ENCODE measurements around the gene CADM1.

CADM1 gene

GRCh38 chr11:115197031-115197430 is 307.2 kb downstream of the CADM1 start:
- H3F3A ChIP-seq (ENCODE audit: insufficient read depth, low read length) = peaks cover 14% of the 10 kb centered on the region
- H3K36me3 ChIP-seq (replicated peaks; ENCODE audit: insufficient read depth, low read length) = no peaks in the 10 kb centered on the region
- H3K9me2 ChIP-seq (replicated peaks; ENCODE audit: insufficient read depth, low read length) = no peaks in the 10 kb centered on the region
- no peaks in the 10 kb centered on the region for H3K9me3 ChIP-seq (replicated peaks; ENCODE audit: insufficient read depth, low read length)
- H3K79me2 ChIP-seq (ENCODE audit: low read length) = no peaks in the 10 kb centered on the region
- H3K4me2 ChIP-seq (ENCODE audit: low read depth, low read length) = no peak overlapping the region
- TF ChIP-seq EZH2 (optimal IDR thresholded peaks at IDR 0.05; ENCODE audit: low read depth, low read length) = no peak
- no peak overlapping the region for H3K4me3 ChIP-seq (ENCODE audit: low read length)
- H3K27ac ChIP-seq (ENCODE audit: low read length) = no peak overlapping the region
- H3K9ac ChIP-seq (ENCODE audit: low read length) = no peak overlapping the region
- H2AFZ ChIP-seq (ENCODE audit: low read length) = no peak overlapping the region
- no peaks in the 10 kb centered on the region for H4K20me1 ChIP-seq (ENCODE audit: insufficient read depth, low read length)
- peaks cover 20% of the 10 kb centered on the region for H3K4me1 ChIP-seq (ENCODE audit: low read length)
- no peak for DNase-seq
- no peaks in the 10 kb centered on the region for H3K27me3 ChIP-seq (replicated peaks; ENCODE audit: insufficient read depth, low read length)

- Histone ChIP-seq H3K9ac (ENCODE audit: low read length) (peak overlapping the region; percentile 77), H3K4me2 (ENCODE audit: low read depth, low read length) (peak overlapping the region; percentile 64)
- TF ChIP-seq EZH2 (optimal IDR thresholded peaks at IDR 0.05; ENCODE audit: low read depth, low read length) (no peak), CTCF (IDR thresholded peaks at IDR 0.05; ENCODE audit: low read length) (no peak), EZH2phosphoT487 (IDR thresholded peaks at IDR 0.05; ENCODE audit: low read length) (no peak)
Measured at GRCh38 chr11:115194802-115195110, 309.5 kb downstream of the CADM1 start.

GRCh38 chr11:115193914-115194801 is 310.1 kb downstream of the CADM1 start:
- Histone ChIP-seq H3K27ac (ENCODE audit: low read length) (peak overlapping the region; percentile 96), H3K9me3 (replicated peaks; ENCODE audit: insufficient read depth, low read length) (no peaks in the 10 kb centered on the region), H3F3A (ENCODE audit: insufficient read depth, low read length) (peaks cover 14% of the 10 kb centered on the region), H3K4me2 (ENCODE audit: low read depth, low read length) (peak overlapping the region; percentile 64), H3K36me3 (replicated peaks; ENCODE audit: insufficient read depth, low read length) (no peaks in the 10 kb centered on the region), H3K4me3 (ENCODE audit: low read length) (peak overlapping the region; percentile 58), H3K9me2 (replicated peaks; ENCODE audit: insufficient read depth, low read length) (no peaks in the 10 kb centered on the region), H3K9ac (ENCODE audit: low read length) (peak overlapping the region; percentile 77), H3K27me3 (replicated peaks; ENCODE audit: insufficient read depth, low read length) (no peaks in the 10 kb centered on the region), H3K79me2 (ENCODE audit: low read length) (no peaks in the 10 kb centered on the region), H2AFZ (ENCODE audit: low read length) (peak overlapping the region; percentile 62), H3K4me1 (ENCODE audit: low read length) (peaks cover 20% of the 10 kb centered on the region), H4K20me1 (ENCODE audit: insufficient read depth, low read length) (no peaks in the 10 kb centered on the region)
- DNase-seq = peak; percentile 88
- no peak for TF ChIP-seq EZH2 (optimal IDR thresholded peaks at IDR 0.05; ENCODE audit: low read depth, low read length)
- TF ChIP-seq CTCF (IDR thresholded peaks at IDR 0.05; ENCODE audit: low read length) = no peak
- no peak for TF ChIP-seq EZH2phosphoT487 (IDR thresholded peaks at IDR 0.05; ENCODE audit: low read length)

More at GRCh38 chr11:115194802-115195110, 309.5 kb downstream of the CADM1 start:
- no peaks in the 10 kb centered on the region for H3K9me2 ChIP-seq (replicated peaks; ENCODE audit: insufficient read depth, low read length)
- H3K27ac ChIP-seq (ENCODE audit: low read length) = peak overlapping the region; percentile 96
- peak overlapping the region; percentile 62 for H2AFZ ChIP-seq (ENCODE audit: low read length)
- no peaks in the 10 kb centered on the region for H3K27me3 ChIP-seq (replicated peaks; ENCODE audit: insufficient read depth, low read length)
- peak overlapping the region; percentile 58 for H3K4me3 ChIP-seq (ENCODE audit: low read length)
- H3K36me3 ChIP-seq (replicated peaks; ENCODE audit: insufficient read depth, low read length) = no peaks in the 10 kb centered on the region
- no peaks in the 10 kb centered on the region for H4K20me1 ChIP-seq (ENCODE audit: insufficient read depth, low read length)
- peak; percentile 37 for DNase-seq
- peaks cover 20% of the 10 kb centered on the region for H3K4me1 ChIP-seq (ENCODE audit: low read length)
- H3K9me3 ChIP-seq (replicated peaks; ENCODE audit: insufficient read depth, low read length) = no peaks in the 10 kb centered on the region
- H3K79me2 ChIP-seq (ENCODE audit: low read length) = no peaks in the 10 kb centered on the region
- H3F3A ChIP-seq (ENCODE audit: insufficient read depth, low read length) = peaks cover 14% of the 10 kb centered on the region

GRCh38 chr11:115191761-115192160 is 312.5 kb downstream of the CADM1 start:
- H3K4me2 ChIP-seq (ENCODE audit: low read depth, low read length) = no peak overlapping the region
- H4K20me1 ChIP-seq (ENCODE audit: insufficient read depth, low read length) = no peaks in the 10 kb centered on the region
- no peaks in the 10 kb centered on the region for H3K9me2 ChIP-seq (replicated peaks; ENCODE audit: insufficient read depth, low read length)
- no peak for TF ChIP-seq CTCF (IDR thresholded peaks at IDR 0.05; ENCODE audit: low read length)
- TF ChIP-seq EZH2 (optimal IDR thresholded peaks at IDR 0.05; ENCODE audit: low read depth, low read length) = no peak
- TF ChIP-seq EZH2phosphoT487 (IDR thresholded peaks at IDR 0.05; ENCODE audit: low read length) = no peak
- peaks cover 20% of the 10 kb centered on the region for H3K4me1 ChIP-seq (ENCODE audit: low read length)
- no peak overlapping the region for H3K9ac ChIP-seq (ENCODE audit: low read length)
- no peak overlapping the region for H3K27ac ChIP-seq (ENCODE audit: low read length)
- no peaks in the 10 kb centered on the region for H3K79me2 ChIP-seq (ENCODE audit: low read length)
- no peaks in the 10 kb centered on the region for H3K9me3 ChIP-seq (replicated peaks; ENCODE audit: insufficient read depth, low read length)
- no peak for DNase-seq
- H3K27me3 ChIP-seq (replicated peaks; ENCODE audit: insufficient read depth, low read length) = no peaks in the 10 kb centered on the region
- H3K4me3 ChIP-seq (ENCODE audit: low read length) = no peak overlapping the region
- peaks cover 14% of the 10 kb centered on the region for H3F3A ChIP-seq (ENCODE audit: insufficient read depth, low read length)
- H3K36me3 ChIP-seq (replicated peaks; ENCODE audit: insufficient read depth, low read length) = no peaks in the 10 kb centered on the region
- no peak overlapping the region for H2AFZ ChIP-seq (ENCODE audit: low read length)
